Esophagus squamous epithelium (tissue), 4 donors: ENCODE measurements around the gene HAPLN3.

ENCODE experiments used
- POLR2A ChIP-seq, 4 donors: fragments of 450-650 bp; IDR thresholded peaks; one replicate each; pipeline ENCODE4 v1.6.1; 2017; ENCODE audit warnings: antibody characterized with exemption in 4 of 4, mild to moderate bottlenecking in 4 of 4, moderate library complexity in 3 of 4
- TF ChIP-seq, protein P1 (sequence below), 6 experiments: fragments of 450-650 bp in 4 of 6; fragments of 200-600 bp in 2 of 6; sonication (generic) in 2 of 6; IDR thresholded peaks; one replicate each; pipeline ENCODE4 v1.5.1; 2016 to 2019; ENCODE audit warnings: antibody characterized with exemption in 6 of 6, mild to moderate bottlenecking in 4 of 6, moderate library complexity in 4 of 6

DNA sequence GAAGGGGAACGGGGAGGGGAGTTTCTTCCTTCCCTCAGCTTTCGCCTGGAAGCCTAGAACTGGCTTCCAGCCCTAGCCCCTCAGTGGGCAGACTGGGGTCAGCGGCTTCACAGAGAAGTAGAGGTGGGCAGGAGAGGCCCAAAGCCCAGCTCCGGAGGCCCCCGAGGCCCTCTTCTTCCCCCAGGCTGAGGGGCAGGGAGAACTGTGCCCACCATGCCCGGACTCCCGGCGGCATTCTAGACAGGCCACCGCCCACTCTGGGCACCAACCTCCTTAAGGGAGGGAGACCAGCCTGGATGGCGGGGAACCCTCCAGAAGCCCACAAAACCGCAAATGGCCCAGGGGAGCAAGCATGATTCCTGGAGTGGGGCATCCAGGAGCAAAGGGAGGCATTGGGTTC, 17.9 kb downstream of the HAPLN3 start:
- TF ChIP-seq, protein P1, sequence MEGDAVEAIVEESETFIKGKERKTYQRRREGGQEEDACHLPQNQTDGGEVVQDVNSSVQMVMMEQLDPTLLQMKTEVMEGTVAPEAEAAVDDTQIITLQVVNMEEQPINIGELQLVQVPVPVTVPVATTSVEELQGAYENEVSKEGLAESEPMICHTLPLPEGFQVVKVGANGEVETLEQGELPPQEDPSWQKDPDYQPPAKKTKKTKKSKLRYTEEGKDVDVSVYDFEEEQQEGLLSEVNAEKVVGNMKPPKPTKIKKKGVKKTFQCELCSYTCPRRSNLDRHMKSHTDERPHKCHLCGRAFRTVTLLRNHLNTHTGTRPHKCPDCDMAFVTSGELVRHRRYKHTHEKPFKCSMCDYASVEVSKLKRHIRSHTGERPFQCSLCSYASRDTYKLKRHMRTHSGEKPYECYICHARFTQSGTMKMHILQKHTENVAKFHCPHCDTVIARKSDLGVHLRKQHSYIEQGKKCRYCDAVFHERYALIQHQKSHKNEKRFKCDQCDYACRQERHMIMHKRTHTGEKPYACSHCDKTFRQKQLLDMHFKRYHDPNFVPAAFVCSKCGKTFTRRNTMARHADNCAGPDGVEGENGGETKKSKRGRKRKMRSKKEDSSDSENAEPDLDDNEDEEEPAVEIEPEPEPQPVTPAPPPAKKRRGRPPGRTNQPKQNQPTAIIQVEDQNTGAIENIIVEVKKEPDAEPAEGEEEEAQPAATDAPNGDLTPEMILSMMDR (IDR thresholded peaks at IDR 0.05): no peak
- no peak for TF ChIP-seq POLR2A (IDR thresholded peaks at IDR 0.05)
